T-cell (primary cell): ENCODE measurements around the gene PLCB1. TPM values are rescaled to one million over a fixed set of nuclear protein-coding genes. Genes with fewer than 3 reads are reported as not detected.

Experiments used
- ATAC-seq, 4 experiments: fragments of 200-7000 bp in 3 of 4; fragments of 150-1000 bp in 1 of 4; cut with Tn5 transposase; replicated peaks in 1 of 4; 1 replicate in 3 of 4; 2 replicates in 1 of 4; pipeline ENCODE4 v1.10.0; 2021; ENCODE audit warnings: moderate library complexity in 3 of 4, mild to moderate bottlenecking in 2 of 4, moderate number of reproducible peaks in 1 of 4
- CTCF ChIA-PET, 2 donors: fragments of 300-600 bp; sonication (Branson Sonifier 250); formaldehyde crosslinking; loops; one replicate each; lab custom pipeline; 2022; ENCODE audit warnings: antibody characterized with exemption in 2 of 2; lab: Charles Lee
- POLR2A ChIA-PET, 2 donors: fragments of 300-600 bp; sonication (Branson Sonifier 250); formaldehyde crosslinking; loops; one replicate each; lab custom pipeline; 2022; ENCODE audit warnings: antibody characterized with exemption in 2 of 2; lab: Charles Lee
- DNase-seq, 35 experiments: peaks; one replicate each; pipeline versions ENCODE4 v3.0.0 to v3.0.0-alpha.2; 2013 to 2023
- H3K27ac ChIP-seq: one replicate; pipeline ENCODE4 v1.5.1; 2013; ENCODE audit warnings: low read length
- H3K27me3 ChIP-seq, 2 experiments: replicated peaks in 1 of 2; 1 replicate in 1 of 2; 2 replicates in 1 of 2; pipeline versions ENCODE4 v1.6.1 to v1.7.0; 2013; ENCODE audit warnings: low read length in 1 of 2, mixed read lengths in 1 of 2; ENCODE audit not compliant: control insufficient read depth in 2 of 2, insufficient read depth in 2 of 2; ENCODE audit errors: extremely low read depth in 1 of 2
- H3K36me3 ChIP-seq, 2 donors: 1 replicate in 1 of 2; 2 replicates in 1 of 2; pipeline versions ENCODE4 v1.6.1 to v1.7.0; 2013; ENCODE audit warnings: low read length in 1 of 2; ENCODE audit not compliant: control insufficient read depth in 2 of 2, insufficient read depth in 1 of 2; ENCODE audit errors: extremely low read depth in 1 of 2
- H3K4me1 ChIP-seq, 2 experiments: 1 replicate in 1 of 2; 2 replicates in 1 of 2; pipeline versions ENCODE4 v1.6.1 to v1.7.0; 2013; ENCODE audit warnings: low read length in 2 of 2, mixed read lengths in 1 of 2; ENCODE audit not compliant: insufficient read depth in 2 of 2, control insufficient read depth in 1 of 2; ENCODE audit errors: extremely low read depth in 1 of 2
- H3K4me3 ChIP-seq, 2 donors: 1 replicate in 1 of 2; 2 replicates in 1 of 2; pipeline versions ENCODE4 v1.5.1 to v1.7.0; 2013; ENCODE audit warnings: mild to moderate bottlenecking in 2 of 2, low read length in 1 of 2, moderate library complexity in 1 of 2; ENCODE audit not compliant: control insufficient read depth in 1 of 2; ENCODE audit errors: extremely low read depth in 1 of 2
- H3K9me3 ChIP-seq: 2 replicates; pipeline ENCODE4 v1.7.0; 2013
- H3K27ac Mint-ChIP-seq, 2 donors: one replicate each; pipeline ENCODE4 v1.8.0; 2020 to 2021; ENCODE audit warnings: mild to moderate bottlenecking in 2 of 2, mixed read lengths in 2 of 2
- H3K27me3 Mint-ChIP-seq, 2 donors: one replicate each; pipeline ENCODE4 v1.8.0; 2021 to 2022; ENCODE audit warnings: mixed read lengths in 2 of 2
- H3K36me3 Mint-ChIP-seq: one replicate; pipeline ENCODE4 v1.8.0; 2021; ENCODE audit warnings: mixed read lengths
- H3K4me1 Mint-ChIP-seq, 3 donors: one replicate each; pipeline ENCODE4 v1.8.0; 2020 to 2022; ENCODE audit warnings: mixed read lengths in 3 of 3, mild to moderate bottlenecking in 1 of 3
- H3K4me3 Mint-ChIP-seq, 3 donors: one replicate each; pipeline ENCODE4 v1.8.0; 2020 to 2022; ENCODE audit warnings: mild to moderate bottlenecking in 3 of 3, mixed read lengths in 3 of 3, moderate library complexity in 3 of 3
- H3K9me3 Mint-ChIP-seq, 3 donors: one replicate each; pipeline ENCODE4 v1.8.0; 2020 to 2022; ENCODE audit warnings: mixed read lengths in 3 of 3
- WGBS: methylation state at CpG from one replicate; pipeline ENCODE4 v1.1.5; 2013; ENCODE audit warnings: missing lambda C conversion rate; ENCODE audit not compliant: insufficient coverage; 5-methylcytosine and 5-hydroxymethylcytosine counted together
- total RNA-seq, 35 experiments: library from RNA in 6 of 35; stranded (reverse) in 6 of 35; fragments of 120-200 nt in 1 of 35; gene quantifications; one replicate each; pipeline versions ENCODE4 v1.2.1 to v1.2.4 and lab custom pipeline; 2013 to 2026

PLCB1 gene
- total RNA-seq, 5 donors from 2014 or later (not counting 1 experiment from before 2014, with no cell fraction given), result 3.3 to 15.1 (median 7.4) TPM

DNA sequence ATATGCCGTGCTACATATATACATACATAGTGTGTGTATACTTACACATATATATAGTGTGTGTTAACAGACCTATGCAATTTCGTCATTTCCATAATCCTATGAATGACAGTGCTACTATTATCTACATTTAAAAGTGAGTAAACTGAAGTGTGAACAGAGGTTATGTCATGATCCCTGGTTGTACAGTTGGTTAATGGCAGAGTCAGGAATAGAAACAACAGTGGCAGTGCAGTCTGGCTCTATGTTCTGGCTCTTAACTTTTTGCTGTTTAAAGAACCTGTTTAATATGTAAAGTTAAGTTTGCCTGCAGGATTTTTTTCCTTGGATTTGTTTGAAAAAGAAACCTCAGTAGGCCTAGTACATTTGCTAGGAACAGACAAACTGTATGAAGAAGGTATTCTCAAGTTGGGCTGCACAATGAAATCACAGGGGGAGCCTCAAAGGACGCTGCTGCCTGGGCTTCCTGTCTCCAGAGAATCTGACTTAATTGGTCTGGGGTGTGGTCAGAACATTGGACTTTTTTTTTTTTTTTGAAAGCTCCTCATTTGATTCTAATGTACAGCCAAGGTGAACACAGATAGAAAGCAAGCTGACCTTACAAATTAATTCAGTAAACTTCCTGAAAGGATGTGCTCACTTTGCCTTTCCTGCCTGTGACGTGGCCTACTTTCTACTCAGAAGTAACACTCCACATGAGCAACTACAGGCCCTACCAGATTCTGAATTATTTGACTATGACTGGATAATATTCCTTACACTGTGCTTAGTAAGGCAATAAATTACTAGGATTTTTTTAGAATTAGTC, 29.4 kb downstream of the PLCB1 start:
- Histone ChIP-seq H3K27ac (peak overlapping the region; percentile 0), H3K4me1 (peaks cover 0 to 4% of the 10 kb centered on the region in 2 experiments), H3K9me3 (no peaks in the 10 kb centered on the region), H3K4me3 (no peak overlapping the region), H3K27me3 (no peaks in the 10 kb centered on the region), H3K36me3 (no peaks in the 10 kb centered on the region)
- Mint-ChIP-seq H3K9me3 (peaks cover 0 to 4% (median 0%) of the 10 kb centered on the region in 3 donors), H3K36me3 (no peaks in the 10 kb centered on the region), H3K27me3 (peaks cover 0 to 1% of the 10 kb centered on the region in 2 donors), H3K4me1 (peaks cover 17 to 23% (median 21%) of the 10 kb centered on the region in 3 donors), H3K27ac (peak overlapping the region; percentile 63 to 85), H3K4me3 (no peak overlapping the region)
- CTCF ChIA-PET, result interaction anchor here (0.6 kb wide), 2 partner anchors 46 to 101 kb away, joined by 3 read pairs; no protein-coding TSS in a partner anchor
- DNase-seq, result peak in 1 of 35 experiments; percentile 21
- POLR2A ChIA-PET, result interaction anchor here in 1 of 2 donors (0.5 kb wide), 1 partner anchor 118 kb away, joined by 4 read pairs; no protein-coding TSS in a partner anchor
- peak in 2 of 4 experiments; percentile 40 to 46 for ATAC-seq
- no CpG with 5 or more reads among the region's 4 CpGs for WGBS

- Mint-ChIP-seq H3K9me3 (peaks cover 0 to 4% (median 0%) of the 10 kb centered on the region in 3 donors), H3K27ac (no peak overlapping the region), H3K4me1 (peaks cover 8 to 13% (median 12%) of the 10 kb centered on the region in 3 donors), H3K27me3 (peaks cover 0 to 1% of the 10 kb centered on the region in 2 donors), H3K36me3 (no peaks in the 10 kb centered on the region), H3K4me3 (no peak overlapping the region)
- ChIA-PET CTCF (no interaction called here), POLR2A (no interaction called here)
- H3K27ac ChIP-seq, result no peak overlapping the region
- no peaks in the 10 kb centered on the region for H3K9me3 ChIP-seq
- no peak overlapping the region for H3K4me3 ChIP-seq
- DNase-seq, result no peak
- no peak for ATAC-seq
- H3K27me3 ChIP-seq, result no peaks in the 10 kb centered on the region
- 100% methylated on average over 1 of the region's 2 CpGs for WGBS
- H3K4me1 ChIP-seq, result no peaks in the 10 kb centered on the region
- no peaks in the 10 kb centered on the region for H3K36me3 ChIP-seq
Observed at GRCh38 chr20:8162610-8163009, 30.5 kb downstream of the PLCB1 start.

DNA sequence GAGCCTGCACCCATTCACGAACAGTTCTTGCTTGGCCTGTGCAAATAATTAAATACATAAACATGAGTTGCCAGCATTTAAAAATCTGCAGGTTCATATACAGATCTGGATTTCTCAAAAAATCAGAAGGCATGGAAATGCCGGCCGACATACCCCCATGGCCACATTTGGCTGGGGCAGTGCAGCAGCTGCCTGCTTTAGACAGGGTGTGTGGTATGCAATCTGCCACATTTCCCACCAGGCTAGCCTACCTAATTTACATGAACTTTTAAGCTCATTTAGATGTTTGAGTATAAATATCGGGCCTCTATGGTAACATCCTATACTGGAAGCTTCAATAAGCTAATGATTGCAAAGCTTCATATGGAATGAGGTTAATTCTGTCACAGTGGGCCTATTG, 31.5 kb downstream of the PLCB1 start:
- ChIA-PET CTCF (interaction anchor here in 1 of 2 donors (0.5 kb wide), 1 partner anchor 559 kb away, joined by 3 read pairs; no protein-coding TSS in a partner anchor), POLR2A (no interaction called here)
- no peaks in the 10 kb centered on the region for H3K36me3 Mint-ChIP-seq
- no peak overlapping the region for H3K27ac ChIP-seq
- no peaks in the 10 kb centered on the region for H3K27me3 ChIP-seq
- H3K4me1 ChIP-seq, result no peaks in the 10 kb centered on the region
- H3K9me3 Mint-ChIP-seq, result peaks cover 0 to 4% (median 0%) of the 10 kb centered on the region in 3 donors
- no peaks in the 10 kb centered on the region for H3K9me3 ChIP-seq
- DNase-seq (no peak), ATAC-seq (no peak)
- H3K36me3 ChIP-seq, result no peaks in the 10 kb centered on the region
- WGBS, result 80% methylated on average over 1 of the region's 4 CpGs
- no peak overlapping the region for H3K4me3 ChIP-seq
- H3K27ac Mint-ChIP-seq, result no peak overlapping the region
- H3K27me3 Mint-ChIP-seq, result no peaks in the 10 kb centered on the region
- no peak overlapping the region for H3K4me3 Mint-ChIP-seq
- H3K4me1 Mint-ChIP-seq, result peaks cover 8 to 13% (median 13%) of the 10 kb centered on the region in 3 donors

DNA sequence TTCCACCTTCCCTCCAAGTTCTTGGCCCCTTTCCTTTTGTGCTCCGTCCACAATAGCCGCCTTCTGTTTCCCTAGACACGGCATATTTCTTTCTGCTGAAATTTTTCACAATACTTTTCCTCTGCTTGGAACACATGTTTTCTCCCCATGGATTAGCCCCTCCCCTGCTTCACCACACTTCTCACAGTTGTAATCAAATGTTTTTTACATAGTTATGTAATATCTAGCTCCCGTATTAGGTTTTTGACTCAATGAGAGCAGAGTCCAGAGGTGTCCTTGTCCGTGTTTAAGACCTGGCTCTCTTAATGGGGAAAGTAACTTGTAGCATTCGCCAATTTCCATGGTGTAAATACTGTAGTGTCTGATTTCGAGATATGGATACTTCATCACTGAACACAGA, 34.7 kb downstream of the PLCB1 start:
- H3K4me3 Mint-ChIP-seq, result no peak overlapping the region
- no peak overlapping the region for H3K27ac Mint-ChIP-seq
- Histone ChIP-seq H3K9me3 (no peaks in the 10 kb centered on the region), H3K4me1 (no peaks in the 10 kb centered on the region), H3K4me3 (no peak overlapping the region), H3K27ac (no peak overlapping the region), H3K36me3 (no peaks in the 10 kb centered on the region), H3K27me3 (no peaks in the 10 kb centered on the region)
- ATAC-seq (no peak), DNase-seq (no peak)
- 100% methylated on average over 2 of the region's 7 CpGs for WGBS
- H3K9me3 Mint-ChIP-seq, result no peaks in the 10 kb centered on the region
- H3K27me3 Mint-ChIP-seq, result no peaks in the 10 kb centered on the region
- peaks cover 2 to 7% (median 7%) of the 10 kb centered on the region in 3 donors for H3K4me1 Mint-ChIP-seq
- no peaks in the 10 kb centered on the region for H3K36me3 Mint-ChIP-seq
- ChIA-PET POLR2A (no interaction called here), CTCF (interaction anchor here in 1 of 2 donors (1.1 kb wide), 1 partner anchor 556 kb away, joined by 3 read pairs; no protein-coding TSS in a partner anchor)

- DNase-seq (no peak), ATAC-seq (no peak)
- no peak overlapping the region for H3K27ac Mint-ChIP-seq
- H3K9me3 ChIP-seq, result no peaks in the 10 kb centered on the region
- no peaks in the 10 kb centered on the region for H3K4me1 ChIP-seq
- no peaks in the 10 kb centered on the region for H3K9me3 Mint-ChIP-seq
- H3K36me3 Mint-ChIP-seq, result no peaks in the 10 kb centered on the region
- no peak overlapping the region for H3K4me3 ChIP-seq
- ChIA-PET CTCF (no interaction called here), POLR2A (interaction anchor here (0.6 to 0.8 kb wide), 2 partner anchors 30 to 31 kb away, joined by 6 to 7 read pairs; no protein-coding TSS in a partner anchor)
- no peaks in the 10 kb centered on the region for H3K27me3 ChIP-seq
- no peak overlapping the region for H3K4me3 Mint-ChIP-seq
- 100% methylated on average over 2 of the region's 3 CpGs for WGBS
- H3K27ac ChIP-seq, result no peak overlapping the region
- H3K36me3 ChIP-seq, result no peaks in the 10 kb centered on the region
- no peaks in the 10 kb centered on the region for H3K27me3 Mint-ChIP-seq
- H3K4me1 Mint-ChIP-seq, result peaks cover 0 to 3% (median 2%) of the 10 kb centered on the region in 3 donors
Observed at GRCh38 chr20:8168785-8169288, 36.8 kb downstream of the PLCB1 start.

GRCh38 chr20:8170921-8171320, 38.9 kb downstream of the PLCB1 start:
- WGBS, result no CpG with 5 or more reads among the region's 1 CpG
- CTCF ChIA-PET, result interaction anchor here in 1 of 2 donors (0.6 kb wide), 1 partner anchor 201 kb away, joined by 3 read pairs; no protein-coding TSS in a partner anchor
- no peak for ATAC-seq

More at GRCh38 chr20:8170921-8171320, 38.9 kb downstream of the PLCB1 start:
- Histone ChIP-seq H3K27me3 (no peaks in the 10 kb centered on the region), H3K4me1 (peaks cover 0 to 4% of the 10 kb centered on the region in 2 experiments), H3K9me3 (no peaks in the 10 kb centered on the region), H3K27ac (no peak overlapping the region), H3K4me3 (no peak overlapping the region), H3K36me3 (no peaks in the 10 kb centered on the region)
- Mint-ChIP-seq H3K4me1 (peaks cover 0 to 7% (median 6%) of the 10 kb centered on the region in 3 donors), H3K4me3 (no peak overlapping the region), H3K27me3 (no peaks in the 10 kb centered on the region), H3K36me3 (no peaks in the 10 kb centered on the region), H3K9me3 (no peaks in the 10 kb centered on the region), H3K27ac (no peak overlapping the region)
- DNase-seq, result no peak
- POLR2A ChIA-PET, result no interaction called here
